ENCODE results near the gene HSD3B2.

HSD3B2 gene

GRCh38 chr1:119447344-119448126 lies 32.6 kb downstream of the HSD3B2 start:
- H3K4me3 ChIP-seq (ENCODE audit: low read depth, low read length) = no peak overlapping the region
- no peak for TF ChIP-seq CTCF (IDR thresholded peaks at IDR 0.05; ENCODE audit: control insufficient read depth, extremely low read depth, insufficient read depth)
- no peak for DNase-seq (ENCODE audit: low read depth)

- TF ChIP-seq CTCF (IDR thresholded peaks at IDR 0.05; ENCODE audit: control insufficient read depth, extremely low read depth, insufficient read depth) = peak; percentile 35; the same call in 1 of the 2 replicates
- DNase-seq (ENCODE audit: low read depth) = no peak
- no peak overlapping the region for H3K4me3 ChIP-seq (ENCODE audit: low read depth, low read length)
These were observed 33.2 kb downstream of the HSD3B2 start for GRCh38 chr1:119448127-119448511.

GRCh38 chr1:119449971-119450370 lies 35.0 kb downstream of the HSD3B2 start:
- no peak overlapping the region for H3K4me3 ChIP-seq (ENCODE audit: low read depth, low read length)
- no peak for DNase-seq (ENCODE audit: low read depth)
- TF ChIP-seq CTCF (IDR thresholded peaks at IDR 0.05; ENCODE audit: control insufficient read depth, extremely low read depth, insufficient read depth) = peak; percentile 37

- H3K4me3 ChIP-seq (ENCODE audit: low read depth, low read length) = no peak overlapping the region
- no peak for TF ChIP-seq CTCF (IDR thresholded peaks at IDR 0.05; ENCODE audit: control insufficient read depth, extremely low read depth, insufficient read depth)
- no peak for DNase-seq (ENCODE audit: low read depth)
These were observed 36.2 kb downstream of the HSD3B2 start for GRCh38 chr1:119451158-119451557.

GRCh38 chr1:119452091-119452490 lies 37.1 kb downstream of the HSD3B2 start:
- DNase-seq (ENCODE audit: low read depth) = no peak
- TF ChIP-seq CTCF (IDR thresholded peaks at IDR 0.05; ENCODE audit: control insufficient read depth, extremely low read depth, insufficient read depth) = no peak
- H3K4me3 ChIP-seq (ENCODE audit: low read depth, low read length) = no peak overlapping the region

- no peak for DNase-seq (ENCODE audit: low read depth)
- no peak for TF ChIP-seq CTCF (IDR thresholded peaks at IDR 0.05; ENCODE audit: control insufficient read depth, extremely low read depth, insufficient read depth)
- H3K4me3 ChIP-seq (ENCODE audit: low read depth, low read length) = no peak overlapping the region
These were observed 38.1 kb downstream of the HSD3B2 start for GRCh38 chr1:119453021-119453420.

GRCh38 chr1:119462964-119463363 lies 48.0 kb downstream of the HSD3B2 start:
- no peak for DNase-seq (ENCODE audit: low read depth)
- no peak for TF ChIP-seq CTCF (IDR thresholded peaks at IDR 0.05; ENCODE audit: control insufficient read depth, extremely low read depth, insufficient read depth)
- H3K4me3 ChIP-seq (ENCODE audit: low read depth, low read length) = no peak overlapping the region

All from LNCaP clone FGC (cell line).